SK-N-SH treated with all-trans-retinoic acid at 6 μM for 48 hours (cell line): ENCODE data around the gene ELAC2.

ENCODE experiments used
- ARNTL ChIP-seq: fragments of 450-650 bp; formaldehyde crosslinking; IDR thresholded peaks from 2 replicates; pipeline ENCODE4 v1.5.0; 2020; ENCODE audit warnings: low read depth, mild to moderate bottlenecking, moderate library complexity, borderline replicate concordance
- BACH2 ChIP-seq: fragments of 250-450 bp; sonication (Bioruptor Pico); IDR thresholded peaks from 2 replicates; pipeline ENCODE4 v1.9.0; 2021; ENCODE audit warnings: mild to moderate bottlenecking, borderline replicate concordance
- CSDC2 ChIP-seq: fragments of 250-450 bp; sonication (Bioruptor Pico); IDR thresholded peaks from 2 replicates; pipeline ENCODE4 v1.5.0; 2020; ENCODE audit warnings: mild to moderate bottlenecking, moderate library complexity
- GLIS3 ChIP-seq: fragments of 250-450 bp; sonication (Bioruptor Pico); IDR thresholded peaks from 2 replicates; pipeline ENCODE4 v1.5.0; 2020; ENCODE audit warnings: mild to moderate bottlenecking, moderate library complexity
- PATZ1 ChIP-seq: fragments of 250-450 bp; sonication (Bioruptor Pico); IDR thresholded peaks from 2 replicates; pipeline ENCODE4 v1.8.0; 2020; ENCODE audit warnings: mild to moderate bottlenecking, moderate library complexity, borderline replicate concordance
- RARB ChIP-seq: fragments of 250-450 bp; sonication (Bioruptor Pico); IDR thresholded peaks from 2 replicates; pipeline ENCODE4 v1.8.0; 2021; ENCODE audit warnings: mild to moderate bottlenecking, moderate library complexity
- TCF4 ChIP-seq: fragments of 250-450 bp; sonication (Bioruptor Pico); IDR thresholded peaks from 2 replicates; pipeline ENCODE4 v1.8.0; 2021; ENCODE audit warnings: mild to moderate bottlenecking, moderate library complexity, borderline replicate concordance
- TOX ChIP-seq: fragments of 250-450 bp; sonication (Bioruptor Pico); IDR thresholded peaks from 2 replicates; pipeline ENCODE4 v1.8.0; 2021; ENCODE audit warnings: mild to moderate bottlenecking, moderate library complexity, borderline replicate concordance
- ZFP30 ChIP-seq: fragments of 450-650 bp; formaldehyde crosslinking; IDR thresholded peaks from 2 replicates; pipeline ENCODE4 v1.5.0; 2022; ENCODE audit warnings: mild to moderate bottlenecking, moderate library complexity
- ZNF565 ChIP-seq: fragments of 450-650 bp; formaldehyde crosslinking; conservative IDR thresholded peaks from 2 replicates; pipeline ENCODE4 v1.5.0; 2020; ENCODE audit warnings: low read depth, mild to moderate bottlenecking, moderate library complexity
- ZNF70 ChIP-seq: fragments of 450-650 bp; formaldehyde crosslinking; IDR thresholded peaks from 2 replicates; pipeline ENCODE4 v1.5.0; 2020; ENCODE audit warnings: mild to moderate bottlenecking, moderate library complexity
- ZNF8 ChIP-seq: fragments of 450-650 bp; formaldehyde crosslinking; IDR thresholded peaks from 2 replicates; pipeline ENCODE4 v1.5.0; 2020; ENCODE audit warnings: mild to moderate bottlenecking, moderate library complexity
- TF ChIP-seq, protein P1 (sequence below): fragments of 250-450 bp; sonication (Bioruptor Pico); IDR thresholded peaks from 2 replicates; pipeline ENCODE4 v1.5.1; 2021; ENCODE audit warnings: mild to moderate bottlenecking, moderate library complexity
- TF ChIP-seq, protein P2 (sequence below): fragments of 250-450 bp; sonication (Bioruptor Pico); IDR thresholded peaks from 2 replicates; pipeline ENCODE4 v1.8.0; 2021; ENCODE audit warnings: low read depth, mild to moderate bottlenecking, moderate library complexity, borderline replicate concordance

DNA sequence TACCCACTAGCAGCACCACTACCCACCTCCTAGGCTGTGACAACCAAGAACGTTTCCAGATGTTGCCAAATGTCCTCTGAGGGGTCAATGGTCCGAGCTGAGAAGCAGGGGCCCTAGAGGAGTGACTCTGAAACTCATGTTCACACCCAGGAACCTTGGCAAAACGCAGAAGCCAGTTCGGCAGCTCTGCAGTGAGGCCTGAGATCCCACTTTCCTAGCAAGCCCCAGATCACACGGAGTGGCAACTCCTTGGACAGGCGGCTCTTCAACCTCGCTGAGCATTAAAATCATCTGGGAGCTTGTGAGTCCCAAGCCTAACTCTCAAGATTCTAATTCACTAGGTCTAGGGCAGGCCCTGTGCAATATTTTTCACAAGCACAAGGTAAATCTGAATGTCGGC lies 17.3 kb downstream of the ELAC2 start:
- TF ChIP-seq CSDC2 (CRISPR knock-in tag) (no peak), ZNF8 (CRISPR knock-in tag) (no peak), RARB (CRISPR knock-in tag) (no peak), TOX (CRISPR knock-in tag) (no peak), ARNTL (CRISPR knock-in tag) (no peak), BACH2 (CRISPR knock-in tag) (no peak), TCF4 (CRISPR knock-in tag) (no peak), PATZ1 (CRISPR knock-in tag) (no peak), ZNF565 (no peak), ZNF70 (CRISPR knock-in tag) (no peak), GLIS3 (CRISPR knock-in tag) (no peak), ZFP30 (CRISPR knock-in tag) (no peak)
- TF ChIP-seq, protein P1, sequence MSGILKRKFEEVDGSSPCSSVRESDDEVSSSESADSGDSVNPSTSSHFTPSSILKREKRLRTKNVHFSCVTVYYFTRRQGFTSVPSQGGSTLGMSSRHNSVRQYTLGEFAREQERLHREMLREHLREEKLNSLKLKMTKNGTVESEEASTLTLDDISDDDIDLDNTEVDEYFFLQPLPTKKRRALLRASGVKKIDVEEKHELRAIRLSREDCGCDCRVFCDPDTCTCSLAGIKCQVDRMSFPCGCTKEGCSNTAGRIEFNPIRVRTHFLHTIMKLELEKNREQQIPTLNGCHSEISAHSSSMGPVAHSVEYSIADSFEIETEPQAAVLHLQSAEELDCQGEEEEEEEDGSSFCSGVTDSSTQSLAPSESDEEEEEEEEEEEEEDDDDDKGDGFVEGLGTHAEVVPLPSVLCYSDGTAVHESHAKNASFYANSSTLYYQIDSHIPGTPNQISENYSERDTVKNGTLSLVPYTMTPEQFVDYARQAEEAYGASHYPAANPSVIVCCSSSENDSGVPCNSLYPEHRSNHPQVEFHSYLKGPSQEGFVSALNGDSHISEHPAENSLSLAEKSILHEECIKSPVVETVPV (CRISPR knock-in tag): no peak
- TF ChIP-seq, protein P2, sequence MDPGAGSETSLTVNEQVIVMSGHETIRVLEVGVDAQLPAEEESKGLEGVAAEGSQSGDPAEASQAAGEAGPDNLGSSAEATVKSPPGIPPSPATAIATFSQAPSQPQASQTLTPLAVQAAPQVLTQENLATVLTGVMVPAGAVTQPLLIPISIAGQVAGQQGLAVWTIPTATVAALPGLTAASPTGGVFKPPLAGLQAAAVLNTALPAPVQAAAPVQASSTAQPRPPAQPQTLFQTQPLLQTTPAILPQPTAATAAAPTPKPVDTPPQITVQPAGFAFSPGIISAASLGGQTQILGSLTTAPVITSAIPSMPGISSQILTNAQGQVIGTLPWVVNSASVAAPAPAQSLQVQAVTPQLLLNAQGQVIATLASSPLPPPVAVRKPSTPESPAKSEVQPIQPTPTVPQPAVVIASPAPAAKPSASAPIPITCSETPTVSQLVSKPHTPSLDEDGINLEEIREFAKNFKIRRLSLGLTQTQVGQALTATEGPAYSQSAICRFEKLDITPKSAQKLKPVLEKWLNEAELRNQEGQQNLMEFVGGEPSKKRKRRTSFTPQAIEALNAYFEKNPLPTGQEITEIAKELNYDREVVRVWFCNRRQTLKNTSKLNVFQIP (CRISPR knock-in tag): no peak
